Caki2 (cell line): ENCODE data around the gene VPS16. TPM values are rescaled to one million over a fixed set of nuclear protein-coding genes. Genes with fewer than 3 reads are reported as not detected.

Experiments used
- DNase-seq: peaks from one replicate; pipeline ENCODE4 v3.0.0-alpha.2; 2015; ENCODE audit warnings: low read depth
- in situ Hi-C: cut with HindIII; loops from 2 replicates; pipeline ENCODE4 v1.10.0; 2016; ENCODE audit warnings: low sequenced_read_pairs, low pct_unique_long_range_greater_than_20kb, mixed read lengths
- total RNA-seq: library from RNA; depleted of rRNA; stranded (reverse); fragments of >200 nt; shearing (Covaris generic); gene quantifications from 2 replicates; pipeline ENCODE4 v1.2.3, GENCODE V29; 2014; ENCODE audit warnings: low replicate concordance; rRNA removed

The VPS16 gene
- total RNA-seq, 1 experiment from 2014 or later = 50.6 TPM

- DNase-seq = peak; percentile 18
- in situ Hi-C loops = no loop called here
Measured at GRCh38 chr20:2914160-2914559, 73.6 kb downstream of the VPS16 start.

Other genes starting within 250 kb of the VPS16 start
- 214 and 336 TPM in 2 replicates for gene NOP56, start 188.1 kb upstream of the VPS16 start, total RNA-seq
- gene IDH3B, start 176.5 kb upstream of the VPS16 start, total RNA-seq = 190 and 266 TPM in 2 replicates
- 9.6 and 12.7 TPM in 2 replicates for gene EBF4, start 148.0 kb upstream of the VPS16 start, total RNA-seq
- not detected in 2 replicates for gene CPXM1, start 40.1 kb upstream of the VPS16 start, total RNA-seq
- gene C20orf141, start 25.8 kb upstream of the VPS16 start, total RNA-seq = not detected in 2 replicates
- not detected in 2 replicates for gene TMEM239, start 24.4 kb upstream of the VPS16 start, total RNA-seq
- gene PCED1A, start 90 bp upstream of the VPS16 start, total RNA-seq = 31.8 and 37.3 TPM in 2 replicates
- gene PTPRA, start 32.7 kb downstream of the VPS16 start, total RNA-seq = 16.9 and 26.9 TPM in 2 replicates
- not detected in 2 replicates for gene GNRH2, start 202.9 kb downstream of the VPS16 start, total RNA-seq
- gene MRPS26, start 205.3 kb downstream of the VPS16 start, total RNA-seq = 131 and 216 TPM in 2 replicates
- gene OXT, start 230.9 kb downstream of the VPS16 start, total RNA-seq = not detected in 2 replicates
- not detected in 2 replicates for gene AVP, start 244.0 kb downstream of the VPS16 start, total RNA-seq